HepG2 (cell line): ENCODE measurements around the gene TOMM20. TPM values are rescaled to one million over a fixed set of nuclear protein-coding genes. Genes with fewer than 3 reads are reported as not detected.

ENCODE experiments used
- HCFC1 ChIP-seq: fragments of 150-350 bp; IDR thresholded peaks from 2 replicates; pipeline ENCODE4 v1.6.1; 2014; ENCODE audit warnings: low read depth, low read length
- HNF4A ChIP-seq: sonication (generic); formaldehyde crosslinking; IDR thresholded peaks from 2 replicates; pipeline ENCODE4 v1.4.0; 2020; ENCODE audit warnings: missing genetic modification reagents
- HNRNPLL ChIP-seq: fragments of 200-400 bp; formaldehyde crosslinking; IDR thresholded peaks from 2 replicates; pipeline ENCODE4 v1.6.1; 2017; ENCODE audit warnings: mild to moderate bottlenecking, low read depth, low read length; ENCODE audit not compliant: poor library complexity, severe bottlenecking
- KDM3A ChIP-seq: IDR thresholded peaks from 2 replicates; pipeline ENCODE4 v1.6.1; 2018; ENCODE audit warnings: low read depth, missing compliant biosample characterization
- KDM5A ChIP-seq: fragments of 200-600 bp; sonication (generic); IDR thresholded peaks from 2 replicates; pipeline ENCODE4 v1.7.0; 2018; ENCODE audit warnings: antibody characterized with exemption, mild to moderate bottlenecking, low read length, borderline replicate concordance
- MIXL1 ChIP-seq: IDR thresholded peaks from 2 replicates; pipeline ENCODE4 v1.6.1; 2016
- MYPOP ChIP-seq: sonication (generic); formaldehyde crosslinking; IDR thresholded peaks from 2 replicates; pipeline ENCODE4 v1.8.1; 2023; ENCODE audit warnings: mild to moderate bottlenecking, moderate library complexity, missing genetic modification reagents
- NFATC3 ChIP-seq: sonication (generic); formaldehyde crosslinking; IDR thresholded peaks from 2 replicates; pipeline ENCODE4 v1.5.1; 2020; ENCODE audit warnings: mild to moderate bottlenecking, missing genetic modification reagents
- NR2C2 ChIP-seq: sonication (generic); formaldehyde crosslinking; IDR thresholded peaks from 2 replicates; pipeline ENCODE4 v1.4.0; 2020; ENCODE audit warnings: missing genetic modification reagents, mild to moderate bottlenecking, moderate library complexity, borderline replicate concordance
- PAWR ChIP-seq: sonication (generic); formaldehyde crosslinking; IDR thresholded peaks from 2 replicates; pipeline ENCODE4 v1.4.0; 2020; ENCODE audit warnings: missing genetic modification reagents, mild to moderate bottlenecking, borderline replicate concordance
- PTBP1 ChIP-seq: fragments of 200-400 bp; formaldehyde crosslinking; IDR thresholded peaks from 2 replicates; pipeline ENCODE4 v1.6.1; 2018; ENCODE audit warnings: low read length, low read depth; ENCODE audit not compliant: poor library complexity, severe bottlenecking
- RFX5 ChIP-seq: IDR thresholded peaks from 2 replicates; pipeline ENCODE4 v1.6.1; 2011; ENCODE audit warnings: low read depth, low read length, improper control_type of control experiment
- TAF15 ChIP-seq: fragments of 200-400 bp; formaldehyde crosslinking; IDR thresholded peaks from one replicate; pipeline ENCODE4 v1.6.1; 2018; ENCODE audit warnings: mild to moderate bottlenecking, low read depth, low read length; ENCODE audit not compliant: poor library complexity, severe bottlenecking
- ZNF232 ChIP-seq: sonication (generic); formaldehyde crosslinking; IDR thresholded peaks from 2 replicates; pipeline ENCODE4 v1.4.0; 2020; ENCODE audit warnings: missing genetic modification reagents, borderline replicate concordance
- ZNF276 ChIP-seq: sonication (generic); formaldehyde crosslinking; IDR thresholded peaks from 2 replicates; pipeline ENCODE4 v1.4.0; 2020; ENCODE audit warnings: mild to moderate bottlenecking, low read depth, missing genetic modification reagents
- ZNF296 ChIP-seq: sonication (generic); formaldehyde crosslinking; conservative IDR thresholded peaks from 2 replicates; pipeline ENCODE4 v1.5.0; 2020; ENCODE audit warnings: mild to moderate bottlenecking, missing genetic modification reagents
- ZNF44 ChIP-seq: sonication (generic); formaldehyde crosslinking; IDR thresholded peaks from 2 replicates; pipeline ENCODE4 v1.5.1; 2020; ENCODE audit warnings: mild to moderate bottlenecking, missing genetic modification reagents
- ZNF441 ChIP-seq: sonication (generic); formaldehyde crosslinking; IDR thresholded peaks from 2 replicates; pipeline ENCODE4 v1.7.0; 2021; ENCODE audit warnings: missing genetic modification reagents, borderline replicate concordance
- ZNF546 ChIP-seq: sonication (generic); formaldehyde crosslinking; conservative IDR thresholded peaks from 2 replicates; pipeline ENCODE4 v1.8.1; 2023; ENCODE audit warnings: mild to moderate bottlenecking, missing genetic modification reagents
- ZNF549 ChIP-seq: sonication (generic); formaldehyde crosslinking; IDR thresholded peaks from 2 replicates; pipeline ENCODE4 v1.5.0; 2020; ENCODE audit warnings: missing genetic modification reagents
- ZNF597 ChIP-seq: sonication (generic); formaldehyde crosslinking; IDR thresholded peaks from 2 replicates; pipeline ENCODE4 v1.5.0; 2020; ENCODE audit warnings: missing genetic modification reagents
- ZNF687 ChIP-seq: sonication (generic); formaldehyde crosslinking; IDR thresholded peaks from 2 replicates; pipeline ENCODE4 v1.5.1; 2020; ENCODE audit warnings: mild to moderate bottlenecking, missing genetic modification reagents, moderate library complexity
- polyA plus RNA-seq, 8 experiments: library from polyadenylated mRNA; depleted of rRNA in 3 of 8; stranded (reverse) in 7 of 8; unstranded in 1 of 8; fragments of >200 nt; fragmentation: Illumina TruSeq in 4 of 8; extraction: Trizol in 4 of 8; gene quantifications; 2 replicates each; pipeline versions ENCODE4 v1.2.1 to v1.2.3, GENCODE V29; 2011 to 2016; ENCODE audit warnings: low read depth in 4 of 8, missing spikeins in 1 of 8, mixed read lengths in 1 of 8; ENCODE audit not compliant: insufficient read depth in 1 of 8
- total RNA-seq, 5 experiments: library from RNA; depleted of rRNA; stranded (reverse); fragments of >200 nt; fragmentation: Illumina TruSeq; extraction: Trizol; gene quantifications; 2 replicates each; pipeline ENCODE4 v1.2.3, GENCODE V29; 2016; ENCODE audit warnings: low read depth in 1 of 5

The TOMM20 gene
- total and polyA plus RNA-seq, 2 of the 13 experiments (the other 11 are each of a cell fraction or from before 2014, with no cell fraction given), result 153 to 376 TPM

- TF ChIP-seq ZNF276 (no peak), NFATC3 (CRISPR knock-in tag) (peak; percentile 68; the same call in 1 of the 2 replicates), KDM5A (no peak), HNRNPLL (no peak), ZNF549 (CRISPR knock-in tag) (no peak), RFX5 (no peak), ZNF296 (peak; percentile 44; the same call in 1 of the 2 replicates), MYPOP (CRISPR knock-in tag) (no peak), MIXL1 (CRISPR knock-in tag) (0 out of 2 replicates have a peak, but pooled peaks have one; percentile 7), ZNF232 (CRISPR knock-in tag) (no peak), HCFC1 (no peak), KDM3A (CRISPR knock-in tag) (no peak), PTBP1 (no peak), NR2C2 (CRISPR knock-in tag) (0 out of 2 replicates have a peak, but pooled peaks have one; percentile 7), ZNF441 (peak; percentile 39; the same call in 1 of the 2 replicates), PAWR (no peak), ZNF546 (CRISPR knock-in tag) (no peak; the same call in 1 of the 2 replicates), ZNF44 (CRISPR knock-in tag) (no peak; the same call in 1 of the 2 replicates), TAF15 (no peak), HNF4A (CRISPR knock-in tag) (0 out of 2 replicates have a peak, but pooled peaks have one; percentile 10), ZNF597 (CRISPR knock-in tag) (no peak), ZNF687 (CRISPR knock-in tag) (peak; percentile 90)
Measured at GRCh38 chr1:235075048-235075776, 53.4 kb downstream of the TOMM20 start (continued).
